Occipital lobe (tissue), 2 donors: ENCODE data around the gene RRP9. TPM values are rescaled to one million over a fixed set of nuclear protein-coding genes. Genes with fewer than 3 reads are reported as not detected.
"Not testable (repeated sequence)": the region's sequence is repeated elsewhere in the genome, so short reads cannot be mapped to it uniquely, and the experiment has no call there.

Experiments used
- DNase-seq: peaks from one replicate; lab custom pipeline; 2025; lab: John Stamatoyannopoulos, UW
- total RNA-seq: library from RNA; depleted of rRNA; stranded (reverse); fragments of >200 nt; gene quantifications from one replicate; pipeline ENCODE4 v1.2.3, GENCODE V29; 2014

Gene RRP9
- total RNA-seq, 1 donor from 2014 or later, result 16.8 TPM

GRCh38 chr3:51938780-51939425, 2.8 kb downstream of the RRP9 start:
- DNase-seq, result no peak

DNA sequence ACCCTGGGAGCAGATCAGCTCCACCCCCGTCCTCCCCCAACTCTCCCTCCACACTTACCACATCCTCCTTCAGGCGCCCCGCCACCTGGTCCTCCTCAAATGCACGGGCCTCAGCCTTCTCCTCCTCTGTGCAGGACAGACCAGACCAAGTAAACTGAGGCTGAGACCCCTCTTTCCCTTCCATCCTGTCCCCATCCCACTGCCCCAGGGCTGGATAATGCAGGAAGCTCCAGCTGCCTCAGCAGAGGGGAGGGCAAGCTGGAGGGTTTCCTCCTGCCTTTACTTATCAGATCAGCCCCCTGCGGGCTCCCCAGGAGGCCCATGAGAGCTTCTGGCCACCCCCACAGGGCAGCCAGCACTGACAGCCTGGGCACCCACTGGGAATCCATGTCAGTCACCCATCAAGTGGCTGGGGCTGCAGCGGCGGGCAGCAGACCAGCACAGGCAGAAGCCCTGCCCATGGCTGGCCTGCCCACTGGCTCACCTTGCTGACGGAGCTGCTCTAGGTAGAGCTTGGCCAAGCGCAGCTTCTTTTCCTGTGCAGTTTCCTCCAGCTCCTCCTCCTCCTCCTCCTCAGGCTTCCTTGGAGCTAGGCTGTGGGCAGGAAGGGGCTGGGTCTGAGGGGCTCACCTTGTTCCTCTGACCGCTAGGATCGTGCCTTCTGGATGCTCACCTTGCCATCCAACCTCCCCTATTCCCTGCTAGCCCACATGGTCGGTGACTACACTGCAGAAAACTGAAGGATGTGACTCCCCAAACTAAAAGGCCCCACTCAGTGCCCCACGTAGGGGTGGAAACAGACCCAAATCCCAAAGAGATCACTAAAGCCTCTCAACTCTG, 3.9 kb downstream of the RRP9 start:
- no peak for DNase-seq

DNA sequence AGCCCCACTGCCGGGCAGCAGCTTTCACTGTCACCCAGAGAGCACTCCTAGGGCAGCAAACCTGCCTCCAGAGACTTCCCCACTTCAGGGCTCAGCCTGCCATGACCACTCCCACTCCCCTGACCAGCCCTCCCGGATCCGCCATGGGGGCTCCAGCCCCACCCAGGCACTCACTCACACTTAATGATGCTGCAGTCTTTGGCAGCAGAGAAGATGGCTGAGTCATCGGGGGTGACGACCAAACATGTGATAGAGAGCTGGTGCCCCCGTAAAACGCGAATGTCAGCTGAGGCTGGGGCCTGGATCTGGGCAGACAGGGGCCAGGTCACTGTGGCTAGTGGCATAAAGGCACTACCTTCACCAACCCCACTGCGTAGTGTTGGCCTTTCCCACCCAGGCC, 4.7 kb downstream of the RRP9 start:
- no peak for DNase-seq

DNA sequence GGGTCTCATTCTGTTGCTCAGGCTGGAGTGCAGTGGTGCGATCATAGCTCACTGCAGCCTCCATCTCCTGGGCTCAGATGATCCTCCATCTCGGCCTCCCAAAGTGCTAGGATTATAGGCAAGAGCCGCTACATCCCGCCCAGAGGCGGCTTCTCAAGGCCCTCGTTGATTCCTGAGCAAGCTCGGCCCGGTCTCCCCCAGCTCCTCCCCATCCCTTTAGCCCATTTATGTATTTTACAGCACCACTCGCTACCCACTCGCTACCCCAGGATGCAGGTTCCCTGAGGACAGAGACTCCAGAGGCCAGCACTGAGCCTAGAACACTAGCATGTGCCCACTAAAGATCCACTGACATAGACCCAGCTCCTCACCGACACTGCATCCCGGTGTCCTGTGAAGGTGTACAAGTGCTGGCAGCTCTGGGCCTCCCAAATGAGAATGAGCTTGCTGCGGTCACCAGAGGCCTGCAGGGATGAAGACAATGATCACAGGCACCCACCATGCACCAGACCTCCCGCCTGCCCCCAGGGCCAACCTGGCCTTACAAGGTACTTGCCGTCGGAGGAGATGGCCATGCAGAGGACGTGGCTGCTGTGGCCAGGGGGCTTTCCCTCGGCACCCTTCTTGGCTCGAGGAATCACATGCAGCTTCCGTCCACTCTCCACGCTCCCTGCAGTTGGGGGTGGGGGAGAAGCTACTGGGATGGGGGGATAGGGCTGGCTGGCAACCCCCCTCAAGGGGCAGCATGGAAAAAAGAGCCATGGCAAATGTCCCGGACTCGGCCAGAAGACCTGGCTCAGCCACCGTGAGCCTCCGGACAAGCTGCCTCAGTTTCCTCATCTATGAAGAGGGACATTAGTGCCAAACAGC, 5.6 kb downstream of the RRP9 start:
- no peak for DNase-seq

DNA sequence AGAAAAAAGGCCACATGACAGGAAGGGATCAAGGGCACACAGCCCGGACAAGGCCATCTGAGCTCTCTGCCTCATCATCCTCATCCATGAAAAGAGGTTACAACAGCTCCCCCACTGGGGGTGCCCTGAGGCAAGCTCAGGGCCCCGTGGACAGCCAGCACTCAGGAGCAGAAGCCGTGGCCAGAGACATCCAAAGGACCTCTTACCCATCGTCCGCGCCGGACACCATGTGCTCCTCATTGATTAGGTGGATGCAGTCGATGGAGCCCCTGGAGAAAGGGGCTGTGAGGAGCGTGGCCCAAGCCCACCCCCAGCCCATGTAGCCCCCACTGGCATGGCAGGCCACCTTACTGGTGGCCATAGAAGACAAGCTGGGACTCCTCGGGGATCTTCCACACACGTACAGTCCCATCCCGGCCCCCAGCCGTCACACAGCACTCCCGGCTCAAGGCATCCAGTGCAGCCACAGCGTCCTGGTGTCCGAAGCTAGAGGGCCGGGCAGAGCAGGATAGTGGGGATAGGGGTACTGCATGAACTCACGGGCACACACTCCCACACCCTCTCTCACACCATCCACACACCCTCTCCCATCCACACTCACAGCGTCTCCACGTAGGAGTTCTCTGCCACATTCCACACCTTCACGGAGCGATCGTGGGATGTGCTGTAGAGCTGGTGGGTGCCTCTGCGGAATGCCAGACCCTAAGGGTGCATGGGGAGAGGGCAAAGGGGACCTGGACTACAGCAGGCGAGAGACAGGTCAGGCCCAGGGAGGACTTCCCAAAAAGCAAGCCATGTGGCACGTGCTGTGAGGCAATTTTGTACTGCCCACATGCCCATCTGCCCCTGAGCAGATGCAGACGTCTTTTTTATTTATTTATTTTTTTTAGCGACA, 6.5 kb downstream of the RRP9 start:
- no peak for DNase-seq

DNA sequence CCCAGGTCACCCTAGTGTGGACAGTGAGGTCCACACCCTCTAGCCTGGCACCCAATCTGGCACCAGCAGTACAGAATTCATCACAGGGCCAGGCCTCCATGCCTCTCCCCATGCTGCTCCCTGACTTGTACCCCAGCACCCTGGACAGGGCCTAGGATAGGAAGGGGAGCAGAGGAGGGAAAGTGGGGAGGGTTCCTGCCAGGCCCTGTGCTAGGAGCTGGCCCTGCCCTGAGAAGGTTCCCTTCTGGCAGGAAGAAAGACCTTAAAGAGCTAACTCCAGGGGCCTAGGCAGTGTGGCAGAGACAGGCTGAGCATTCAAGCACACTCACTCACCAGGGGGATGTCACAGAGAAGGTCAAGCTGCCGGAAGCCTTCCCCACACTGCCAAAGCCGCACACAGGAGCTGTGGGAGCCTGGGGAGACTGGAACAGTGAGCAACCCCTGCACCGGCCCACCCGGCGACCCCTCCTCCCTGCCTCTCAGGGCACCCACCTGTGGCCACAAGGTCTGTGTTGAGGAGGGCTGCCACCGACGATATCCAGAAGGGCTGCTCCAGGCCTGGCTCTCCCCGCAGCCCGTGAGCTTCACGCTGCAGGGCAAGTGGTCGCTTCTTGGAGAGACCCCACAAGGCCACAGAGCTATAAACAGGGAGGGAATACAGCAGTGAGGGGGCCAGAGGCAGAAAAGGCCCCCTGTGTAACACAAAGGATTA, 7.4 kb downstream of the RRP9 start:
- no peak for DNase-seq

DNA sequence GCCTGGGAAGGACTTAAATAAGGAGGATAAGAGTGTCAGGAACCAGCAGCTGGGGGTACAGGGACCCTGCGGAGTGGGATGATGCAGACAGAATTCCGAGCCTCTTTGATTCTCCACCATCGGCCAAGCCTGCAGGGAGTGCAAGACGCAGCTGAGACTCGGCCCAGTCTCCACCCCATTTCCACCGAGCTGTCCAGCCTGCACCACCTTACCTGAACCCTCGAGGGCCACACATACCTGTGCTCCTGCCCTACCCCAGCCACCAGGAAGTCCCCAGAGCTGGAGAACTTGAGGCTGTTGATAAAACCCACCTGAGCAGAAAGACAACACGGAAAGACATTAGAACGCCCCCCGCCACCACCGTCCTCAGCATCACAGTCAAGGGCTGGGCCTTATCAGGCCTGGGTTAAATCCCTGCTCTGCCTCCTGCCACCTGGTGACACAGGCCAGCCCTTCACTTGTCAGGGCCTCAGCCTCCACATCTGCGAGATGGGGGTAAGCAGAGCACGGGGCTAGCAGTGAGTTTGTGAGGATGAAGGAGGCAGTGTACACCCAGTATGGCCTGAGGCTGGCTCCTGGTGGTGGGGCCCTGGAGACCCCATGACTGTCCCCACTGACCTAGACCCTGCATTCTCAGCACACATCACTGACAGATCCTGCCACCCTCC, 8.1 kb downstream of the RRP9 start:
- no peak for DNase-seq

DNA sequence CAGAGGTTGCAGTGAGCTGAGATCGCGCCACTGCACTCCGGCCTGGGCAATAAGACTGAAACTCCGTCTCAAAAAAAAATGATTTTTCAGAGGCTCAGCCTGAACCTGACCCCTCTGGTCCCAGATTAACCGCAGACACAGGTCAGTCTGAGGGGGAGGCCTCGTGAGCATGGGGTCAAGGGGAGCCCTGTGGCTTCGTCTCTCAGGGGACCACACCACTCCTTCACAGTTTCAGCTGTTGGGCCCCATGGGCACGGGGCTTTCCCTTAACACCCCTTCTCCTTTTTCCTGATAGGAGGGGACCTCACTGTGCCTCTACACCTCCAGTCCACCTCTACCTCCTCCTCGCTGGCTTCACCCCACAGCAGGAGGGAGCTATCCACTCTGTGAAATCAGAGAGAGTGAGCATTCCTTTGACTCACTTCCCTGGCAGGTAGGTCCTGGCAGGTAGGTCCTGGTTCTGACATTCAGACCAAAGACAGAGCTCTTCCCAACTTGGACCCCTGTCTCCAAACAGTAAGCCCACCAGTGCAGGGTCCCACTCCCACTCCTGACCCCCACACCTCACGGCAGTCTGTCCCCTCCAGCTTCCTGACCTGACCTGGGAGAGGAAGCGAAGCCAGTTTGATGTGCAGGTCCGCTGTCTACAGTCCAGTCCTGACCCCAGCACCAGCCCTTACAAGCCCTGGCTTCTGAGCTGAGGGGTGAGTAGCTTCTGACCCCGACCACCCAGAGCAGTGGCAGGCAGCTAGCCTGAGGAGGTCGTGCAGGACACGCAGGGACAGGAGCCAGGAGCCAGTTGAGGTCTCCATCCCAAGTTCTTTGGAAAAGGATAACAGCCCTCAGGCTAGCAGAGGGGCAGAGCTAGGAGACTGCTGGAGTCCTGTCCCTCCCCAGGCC, 9.0 kb downstream of the RRP9 start:
- no peak for DNase-seq

GRCh38 chr3:51931756-51932155, 9.9 kb downstream of the RRP9 start:
- DNase-seq, result no peak

DNA sequence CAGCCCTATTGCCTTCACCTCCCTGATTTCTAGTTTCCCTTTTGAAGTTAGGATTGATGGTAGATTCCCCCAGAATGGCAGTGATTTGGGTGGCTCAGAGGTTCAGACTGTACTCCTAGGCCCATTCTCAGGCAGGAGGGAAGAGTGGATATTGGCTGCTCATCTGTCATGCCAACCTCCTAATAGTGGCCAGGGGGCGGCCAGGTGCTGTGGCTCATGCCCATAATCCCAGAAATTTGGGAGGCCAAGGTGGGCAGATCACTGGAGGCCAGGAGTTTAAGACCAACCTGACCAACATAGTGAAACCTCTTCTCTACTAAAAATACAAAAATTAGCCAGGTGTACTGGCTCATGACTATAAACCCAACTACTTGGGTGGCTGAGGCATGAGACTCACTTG, 11.3 kb downstream of the RRP9 start:
- no peak for DNase-seq

GRCh38 chr3:51929420-51930003, 12.2 kb downstream of the RRP9 start:
- DNase-seq, result no peak

- DNase-seq, result not testable (repeated sequence)
Measured at GRCh38 chr3:51928981-51929380, 12.7 kb downstream of the RRP9 start.

- no peak for DNase-seq
Measured at GRCh38 chr3:51928438-51928837, 13.3 kb downstream of the RRP9 start.

DNA sequence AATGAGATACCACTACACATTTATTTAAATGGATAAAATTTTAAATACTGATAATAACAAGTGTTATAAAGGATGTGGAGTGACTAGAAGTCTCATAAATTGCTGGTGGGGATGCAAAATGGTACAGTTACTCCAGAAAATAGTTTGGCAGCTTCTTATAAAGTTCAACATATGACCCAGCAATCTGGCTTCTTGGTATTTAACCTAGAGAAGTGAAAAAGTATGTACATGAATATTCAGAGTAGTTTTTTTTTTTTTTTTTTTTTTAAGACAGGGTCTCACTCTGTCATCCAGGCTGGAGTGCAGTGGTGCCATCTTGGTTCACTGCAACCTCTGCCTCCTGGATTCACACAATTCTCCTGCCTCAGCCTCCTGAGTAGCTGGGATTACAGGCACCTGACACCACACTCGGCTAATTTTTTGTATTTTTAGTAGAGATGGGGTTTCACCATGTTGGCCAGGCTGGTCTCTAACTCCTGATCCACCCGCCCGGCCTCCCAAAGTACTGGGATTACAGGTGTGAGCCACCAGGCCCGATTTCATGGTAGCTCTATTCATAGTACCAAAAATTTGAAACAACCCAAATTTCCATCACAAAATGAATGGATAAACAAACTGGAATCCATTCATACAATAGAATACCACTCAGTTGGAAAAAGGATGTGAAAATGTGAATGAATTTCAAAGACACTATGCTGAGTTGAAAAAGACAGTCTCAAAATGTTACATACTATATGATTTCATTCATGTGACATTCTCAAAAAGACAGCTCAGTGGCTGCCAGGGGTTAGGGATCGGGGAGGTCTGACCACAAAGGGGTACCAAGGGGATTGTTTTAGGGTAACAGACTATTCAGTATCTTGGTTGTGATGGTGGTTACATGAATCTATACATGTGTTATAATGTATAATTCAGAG, 14.4 kb downstream of the RRP9 start:
- no peak for DNase-seq

DNA sequence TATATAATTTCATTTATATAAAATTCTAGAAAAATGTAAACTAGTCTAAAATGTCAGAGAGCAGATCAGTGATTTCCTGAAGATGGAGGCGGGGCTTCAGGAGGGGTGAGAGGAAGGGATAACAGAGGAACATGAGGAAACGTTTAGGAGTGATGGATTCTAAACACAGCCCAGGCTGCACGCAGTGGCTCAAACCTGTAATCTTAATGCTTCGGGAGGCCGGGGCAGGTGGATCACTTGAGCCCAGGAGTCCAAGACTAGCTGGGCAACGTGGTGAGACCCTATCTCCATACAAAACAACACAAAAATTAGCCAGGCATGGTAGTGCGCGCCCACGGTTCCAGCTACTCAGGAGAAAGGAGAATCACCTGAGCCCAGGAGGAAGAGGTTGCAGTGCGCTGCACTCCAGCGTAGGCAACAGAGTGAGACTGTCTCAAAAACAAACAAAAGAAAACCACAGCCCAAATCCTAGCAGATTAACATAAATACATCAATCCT, 20.6 kb downstream of the RRP9 start:
- DNase-seq, result no peak

GRCh38 chr3:51916418-51916817, 25.3 kb downstream of the RRP9 start:
- DNase-seq, result no peak

GRCh38 chr3:51908026-51908425, 33.7 kb downstream of the RRP9 start:
- no peak for DNase-seq
